Suppressor macrophage (primary cell): Measurements from ENCODE around the gene FARS2.

Experiments
- DNase-seq, 4 experiments: peaks; one replicate each; pipeline ENCODE4 v3.0.0-alpha.2; 2020 to 2022

Gene FARS2

DNA sequence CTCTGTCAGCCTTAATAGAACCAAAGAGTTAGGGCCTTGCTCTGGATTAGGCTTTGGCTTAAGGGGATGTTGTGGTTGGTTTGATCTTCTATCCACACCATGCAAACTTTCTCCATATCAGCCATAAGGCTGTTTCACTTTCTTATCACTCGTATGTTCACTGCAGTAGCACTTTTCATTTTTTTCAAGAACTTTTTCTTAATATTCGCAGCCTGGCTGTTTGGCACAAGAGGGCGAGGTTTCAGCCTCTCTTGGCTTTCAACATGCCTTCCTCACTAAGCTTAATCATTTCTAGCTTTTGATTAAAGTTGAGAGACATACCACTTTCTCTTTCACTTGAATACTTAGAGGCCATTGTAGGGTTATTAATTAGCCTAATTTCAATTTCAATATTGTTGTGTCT is 552.3 kb downstream of the FARS2 start:
- no peak for DNase-seq

DNA sequence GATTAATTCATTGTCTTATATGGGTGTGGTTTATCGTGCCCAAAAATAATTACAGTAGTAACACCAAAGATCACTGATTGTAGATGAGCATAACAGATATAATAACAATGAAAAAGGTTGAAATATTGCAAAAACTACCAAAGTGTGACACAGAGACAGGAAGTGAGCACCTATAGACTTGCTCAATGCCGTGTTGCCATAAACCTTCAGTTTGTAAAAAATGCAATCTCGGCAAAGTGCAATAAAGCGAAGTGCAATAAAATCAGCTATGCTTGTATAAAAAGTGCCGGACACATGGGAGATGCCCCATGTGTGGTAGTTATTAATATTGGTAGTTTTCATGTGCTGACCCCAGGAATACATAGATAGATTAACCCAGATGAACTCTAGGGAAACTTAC is 552.8 kb downstream of the FARS2 start:
- no peak for DNase-seq

DNA sequence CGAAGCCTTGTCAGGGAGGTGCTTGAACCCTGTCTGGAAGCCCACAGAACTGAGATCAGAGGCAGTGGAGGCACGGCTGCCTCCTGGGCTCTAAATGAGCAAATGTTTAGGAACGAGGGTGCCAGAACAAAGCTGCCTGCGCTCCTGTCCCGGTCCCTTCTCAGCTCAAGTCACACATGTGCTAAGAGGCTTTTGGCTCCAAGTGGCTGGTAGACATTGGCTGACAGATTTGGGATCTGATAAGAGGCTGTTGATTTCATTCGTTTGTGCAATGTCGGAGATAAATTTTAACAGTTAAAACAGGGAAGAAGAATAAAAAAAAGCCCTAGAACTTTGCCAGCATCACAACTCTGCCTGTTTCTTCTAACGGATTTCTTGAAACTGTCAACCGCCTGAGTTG is 553.6 kb downstream of the FARS2 start:
- no peak for DNase-seq

DNA sequence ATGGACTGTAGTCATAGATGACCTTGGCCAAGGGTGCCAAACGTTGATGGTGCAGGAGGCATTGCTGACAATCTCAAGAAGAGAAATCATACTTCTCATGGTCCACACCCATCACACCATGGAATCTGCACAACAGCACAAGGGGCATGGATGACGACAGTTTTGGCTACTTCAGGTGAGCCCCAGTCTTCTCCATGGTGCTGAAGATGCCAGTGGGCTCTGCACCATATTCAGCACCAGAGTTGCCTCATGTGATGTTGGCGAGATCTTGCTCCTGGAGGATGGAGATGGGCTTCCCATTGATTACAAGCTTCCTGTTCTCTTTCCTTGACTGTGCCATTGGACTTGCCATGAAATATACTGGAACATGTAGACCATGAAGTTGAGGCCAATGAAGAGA is 556.6 kb downstream of the FARS2 start:
- no peak for DNase-seq

DNA sequence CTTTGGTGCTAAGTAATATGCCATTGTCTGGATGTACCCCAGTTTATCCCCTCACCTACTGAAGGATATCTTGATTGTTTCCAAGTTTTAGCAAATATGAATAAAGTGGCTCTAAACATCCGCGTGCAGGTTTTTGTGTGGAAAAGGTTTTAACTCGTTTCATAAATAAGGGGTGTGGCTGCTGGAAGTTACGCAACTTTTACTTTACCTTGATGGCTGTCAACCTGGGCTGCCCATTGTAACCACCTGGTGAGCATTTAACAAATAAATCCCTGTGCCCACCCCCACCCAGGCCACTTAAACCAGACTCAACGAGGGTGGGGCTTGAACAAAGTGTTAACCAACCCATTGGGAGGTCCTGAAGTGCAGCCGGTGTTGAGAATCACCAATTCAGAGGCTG is 557.6 kb downstream of the FARS2 start:
- DNase-seq = no peak
